Epithelial cell of prostate (primary cell): ENCODE measurements around the gene CUL9.
"Not testable (repeated sequence)": the region's sequence is repeated elsewhere in the genome, so short reads cannot be mapped to it uniquely, and the experiment has no call there.

Experiments used
- DNase-seq: peaks from one replicate; pipeline ENCODE4 v3.0.0-alpha.2; 2011; ENCODE audit warnings: low read depth, low spot score
- H3K27ac ChIP-seq: fragments of 450-650 bp; 2 replicates; pipeline ENCODE4 v1.5.1; 2017; ENCODE audit warnings: mild to moderate bottlenecking

The CUL9 gene

GRCh38 chr6:43181942-43182860 is at the start of gene CUL9:
TSS of gene CUL9 (plus strand) at chr6:43182196. CDS start at chr6:43184311, 2,115 bp downstream.
- peak within 1 kb of the TSS; percentile 55 for H3K27ac ChIP-seq

GRCh38 chr6:43138267-43138666 is 43.7 kb upstream of the CUL9 start:
- DNase-seq: no peak
- no peak overlapping the region for H3K27ac ChIP-seq

More at GRCh38 chr6:43181942-43182860, at the start of gene CUL9:
- no peak for DNase-seq

DNA sequence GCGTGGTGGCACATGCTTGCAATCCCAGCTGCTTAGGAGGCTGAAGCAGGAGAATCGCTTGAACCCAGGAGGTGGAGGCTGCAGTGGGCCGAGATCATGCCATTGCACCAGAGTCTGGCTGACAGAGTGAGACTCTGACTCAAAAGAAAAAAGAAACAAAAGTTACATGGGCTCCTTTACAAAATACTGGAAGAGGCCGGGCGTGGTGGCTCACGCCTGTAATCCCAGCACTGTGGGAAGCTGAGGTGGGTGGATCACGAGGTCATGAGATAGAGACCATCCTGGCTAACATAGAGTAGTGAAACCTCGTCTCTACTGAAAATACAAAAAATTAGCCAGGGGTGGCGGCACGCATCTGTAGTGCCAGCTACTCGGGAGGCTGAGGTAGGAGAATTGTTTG is 42.0 kb upstream of the CUL9 start:
- DNase-seq, H3K27ac ChIP-seq: not testable (repeated sequence)

GRCh38 chr6:43141644-43142043 is 40.4 kb upstream of the CUL9 start:
- DNase-seq: no peak
- no peak overlapping the region for H3K27ac ChIP-seq

GRCh38 chr6:43142101-43142500 is 39.9 kb upstream of the CUL9 start:
- H3K27ac ChIP-seq: no peak overlapping the region
- no peak for DNase-seq

DNA sequence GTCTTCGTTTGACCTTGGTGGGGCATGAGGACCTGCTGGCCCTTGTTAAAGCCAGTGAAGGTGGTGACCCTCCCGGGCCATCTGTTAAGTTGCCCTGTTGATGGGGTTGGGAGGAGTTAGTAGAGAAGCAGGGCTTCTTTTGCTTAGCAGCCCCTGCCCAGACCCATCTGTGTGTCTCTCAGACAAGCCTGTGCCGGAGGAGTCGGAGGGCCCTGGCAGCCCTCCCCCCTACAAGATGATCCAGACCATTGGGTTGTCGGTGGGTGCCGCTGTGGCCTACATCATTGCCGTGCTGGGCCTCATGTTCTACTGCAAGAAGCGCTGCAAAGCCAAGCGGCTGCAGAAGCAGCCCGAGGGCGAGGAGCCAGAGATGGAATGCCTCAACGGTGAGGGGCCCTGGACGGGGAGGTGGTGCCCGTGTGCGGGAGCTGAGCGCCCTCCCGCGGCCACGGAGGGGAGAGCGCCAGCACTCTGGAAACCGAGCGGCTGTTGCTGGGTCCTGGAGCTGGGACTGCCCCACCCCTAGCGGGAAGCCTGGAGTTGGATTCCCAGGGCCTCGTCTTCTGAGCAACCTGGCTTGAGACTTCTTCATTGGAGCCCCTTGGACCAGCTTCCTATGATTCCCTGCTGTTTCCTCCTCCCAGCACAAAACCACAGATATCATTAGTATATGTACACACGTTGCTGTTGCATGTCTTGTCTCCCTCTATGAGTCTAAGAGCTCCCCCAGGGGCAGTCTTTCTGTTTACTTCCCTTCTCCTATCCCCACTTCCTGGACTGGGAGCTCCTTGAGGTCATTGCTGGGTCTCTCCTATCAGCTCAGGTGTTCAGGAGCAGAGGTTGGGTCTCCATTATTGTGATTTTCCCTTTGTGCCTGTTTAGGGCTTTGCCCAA is 38.5 kb upstream of the CUL9 start:
- peak overlapping the region; percentile 66 for H3K27ac ChIP-seq
- DNase-seq: no peak

DNA sequence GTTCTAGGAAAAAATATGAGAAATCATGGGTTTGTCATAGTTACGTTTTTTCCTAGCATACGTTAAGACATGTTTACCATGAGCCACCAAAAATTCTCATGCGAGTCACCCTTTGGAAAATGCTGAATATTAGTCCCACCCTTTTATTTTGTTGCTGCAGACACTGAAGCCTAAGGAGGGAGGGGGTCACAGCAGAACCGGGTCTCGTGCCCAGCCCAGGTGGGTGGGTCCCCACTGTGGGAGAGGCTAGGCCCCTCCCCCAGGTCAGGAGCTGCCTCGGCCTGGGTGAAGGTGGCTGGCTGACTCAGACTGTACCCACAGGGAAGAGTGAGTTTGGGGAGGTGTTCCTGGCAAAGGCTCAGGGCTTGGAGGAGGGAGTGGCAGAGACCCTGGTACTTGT is 37.1 kb upstream of the CUL9 start:
- no peak for DNase-seq
- peak overlapping the region; percentile 66 for H3K27ac ChIP-seq

- no peak for DNase-seq
- no peak overlapping the region for H3K27ac ChIP-seq
Observed at GRCh38 chr6:43146261-43146660, 35.7 kb upstream of the CUL9 start.

DNA sequence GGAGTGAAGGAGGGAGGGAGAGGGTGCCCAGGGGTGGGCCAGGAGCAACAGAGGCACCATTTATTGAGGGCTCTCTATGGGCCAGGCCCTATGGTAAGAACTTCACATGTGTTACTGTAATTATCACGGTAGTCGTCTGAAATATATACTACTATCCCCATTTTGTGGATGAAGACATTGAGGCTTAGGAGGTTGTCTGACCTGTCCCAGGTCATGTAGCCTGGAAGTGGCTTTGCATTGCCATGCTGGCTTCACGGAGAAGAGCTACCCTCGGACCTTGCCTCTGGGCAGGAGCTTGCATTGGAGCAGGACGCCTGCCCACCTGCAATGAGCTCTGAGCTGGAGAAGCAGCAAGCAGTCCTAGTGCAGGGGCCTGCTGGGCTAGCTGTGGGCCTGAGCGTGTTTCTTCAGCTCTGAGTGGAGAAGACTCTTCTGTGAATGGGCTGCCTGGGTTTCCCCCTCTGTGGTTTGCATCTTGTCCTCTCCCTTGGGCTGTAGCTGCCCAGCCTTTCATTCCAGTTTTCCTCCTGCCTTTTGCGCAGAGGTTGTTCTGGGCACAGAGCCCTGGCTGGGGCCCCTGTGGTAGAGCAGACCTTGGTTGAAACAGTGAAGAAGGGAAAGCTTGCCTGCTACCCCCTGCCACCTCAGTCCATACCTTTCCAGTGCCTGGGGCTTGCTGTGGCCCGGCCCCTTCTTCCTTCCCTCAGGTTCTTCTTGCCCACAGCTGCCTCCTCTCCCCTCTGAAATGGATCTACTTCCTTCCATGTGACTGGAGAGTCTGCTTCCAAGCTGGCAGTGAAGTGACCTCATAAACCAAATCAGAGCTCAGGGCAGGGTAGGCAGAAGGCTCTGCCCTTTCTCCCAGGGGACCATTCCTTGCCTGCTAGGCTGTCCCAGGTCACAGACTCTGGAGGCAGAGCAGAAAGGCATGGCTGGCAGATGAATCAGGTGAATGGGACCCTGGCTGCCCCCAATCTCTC is 35.0 kb upstream of the CUL9 start:
- H3K27ac ChIP-seq: no peak overlapping the region
- no peak for DNase-seq

- no peak overlapping the region for H3K27ac ChIP-seq
- DNase-seq: no peak
Observed at GRCh38 chr6:43147691-43148477, 34.1 kb upstream of the CUL9 start.

GRCh38 chr6:43149265-43149664 is 32.7 kb upstream of the CUL9 start:
- no peak overlapping the region for H3K27ac ChIP-seq
- DNase-seq: no peak

- no peak for DNase-seq
- no peak overlapping the region for H3K27ac ChIP-seq
Observed at GRCh38 chr6:43150051-43150751, 31.8 kb upstream of the CUL9 start.

DNA sequence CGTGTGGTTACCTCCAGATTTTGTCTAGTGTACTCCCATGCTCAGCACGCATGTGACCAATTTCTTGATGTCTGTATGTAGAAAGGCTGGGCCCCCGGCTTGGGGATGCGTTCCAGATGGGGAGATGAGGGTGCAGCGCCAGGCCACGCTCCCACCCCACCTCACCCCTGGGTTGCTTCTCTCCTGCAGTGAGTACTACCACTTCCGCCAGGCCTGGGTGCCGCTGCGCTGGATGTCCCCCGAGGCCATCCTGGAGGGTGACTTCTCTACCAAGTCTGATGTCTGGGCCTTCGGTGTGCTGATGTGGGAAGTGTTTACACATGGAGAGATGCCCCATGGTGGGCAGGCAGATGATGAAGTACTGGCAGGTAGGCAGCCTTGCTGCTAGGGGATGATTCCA is 22.4 kb upstream of the CUL9 start:
- no peak for DNase-seq
- no peak overlapping the region for H3K27ac ChIP-seq

GRCh38 chr6:43163899-43164298 is 18.1 kb upstream of the CUL9 start:
- DNase-seq: no peak
- no peak overlapping the region for H3K27ac ChIP-seq

- peak overlapping the region; percentile 84 for H3K27ac ChIP-seq
- DNase-seq: no peak
Observed at GRCh38 chr6:43170417-43170930, 11.5 kb upstream of the CUL9 start.

DNA sequence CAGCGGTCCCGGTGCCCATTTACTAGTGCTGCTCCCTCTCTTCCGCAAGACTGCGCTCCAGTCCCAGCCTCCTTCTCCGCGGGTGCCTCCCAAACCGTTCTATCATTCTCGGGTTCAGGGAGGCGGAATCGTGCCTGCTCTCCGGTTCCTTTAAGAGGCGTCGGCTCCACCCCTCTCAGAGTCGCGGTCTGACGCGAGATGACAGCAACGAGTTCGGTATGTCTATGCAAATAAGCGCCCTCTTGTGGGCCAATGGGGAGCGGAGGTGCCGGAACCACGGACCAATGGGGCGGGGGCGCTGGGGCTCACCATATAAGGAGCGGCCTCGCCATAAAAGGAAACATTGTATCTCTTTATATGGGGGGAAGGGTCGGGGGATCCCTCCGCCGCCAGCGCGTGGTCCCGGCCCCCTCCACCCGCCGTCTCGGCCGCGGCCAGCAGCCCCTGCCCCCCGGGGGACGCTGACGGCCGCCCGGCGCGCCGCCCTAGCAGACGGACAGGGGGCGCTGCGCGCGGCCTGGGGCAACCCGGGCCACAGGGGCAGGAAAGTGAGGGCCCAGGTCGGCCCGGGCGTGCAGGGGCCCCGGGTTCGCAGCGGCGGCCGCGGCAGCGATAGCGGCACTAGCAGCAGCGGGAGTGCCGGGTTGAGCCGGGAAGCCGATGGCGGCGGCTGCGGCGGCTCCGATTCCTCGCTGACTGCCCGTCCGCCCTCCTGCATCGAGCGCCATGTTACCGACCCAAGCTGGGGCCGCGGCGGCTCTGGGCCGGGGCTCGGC is 10.9 kb upstream of the CUL9 start, which contains the start of gene SRF:
TSS of gene SRF (plus strand) at position 339 of the 776 bp plus-strand sequence. CDS start at position 727, 388 bp downstream.
- DNase-seq: peak; percentile 94
- H3K27ac ChIP-seq: peak within 1 kb of the TSS; percentile 84

- peak overlapping the region; percentile 84 for H3K27ac ChIP-seq
- no peak for DNase-seq
Observed at GRCh38 chr6:43171707-43172103, 10.3 kb upstream of the CUL9 start.
